Cardiac muscle cell (in vitro differentiated cells and primary cell): ENCODE measurements around the gene CHRM5. TPM values are rescaled to one million over a fixed set of nuclear protein-coding genes. Genes with fewer than 3 reads are reported as not detected.
A peak's percentile ranks its signal among the peaks of the same experiment; 100 is the strongest.

Source experiments
- DNase-seq, 2 donors: peaks; one replicate each; pipeline versions ENCODE4 v3.0.0 to v3.0.0-alpha.2; 2010 to 2017; ENCODE audit warnings: low read depth in 1 of 2, low spot score in 1 of 2
- H3K27ac ChIP-seq: fragments of 200-600 bp; sonication (generic); 2 replicates; pipeline ENCODE4 v1.5.1; 2016
- H3K27me3 ChIP-seq: fragments of 200-600 bp; sonication (generic); 2 replicates; pipeline ENCODE4 v1.6.0; 2016; ENCODE audit warnings: control low read depth
- H3K36me3 ChIP-seq: fragments of 200-600 bp; sonication (generic); 2 replicates; pipeline ENCODE4 v1.5.1; 2016; ENCODE audit warnings: control low read depth
- H3K4me1 ChIP-seq: fragments of 200-600 bp; sonication (generic); 2 replicates; pipeline ENCODE4 v1.8.1; 2017; ENCODE audit warnings: low read depth, mild to moderate bottlenecking, mixed run types
- H3K4me3 ChIP-seq: fragments of 200-600 bp; sonication (generic); 2 replicates; pipeline ENCODE4 v1.5.1; 2016; ENCODE audit warnings: mild to moderate bottlenecking
- H3K9me3 ChIP-seq: fragments of 200-600 bp; sonication (generic); 2 replicates; pipeline ENCODE4 v1.5.1; 2017; ENCODE audit warnings: low read depth, mild to moderate bottlenecking, control low read depth
- CTCF ChIP-seq: IDR thresholded peaks from 2 replicates; pipeline ENCODE4 v1.5.1; 2012; ENCODE audit warnings: low read depth, mild to moderate bottlenecking, low read length
- polyA plus RNA-seq: library from polyadenylated mRNA; unstranded; fragments of >200 nt; fragmentation: Nextera tagmentation; extraction: Ambion mirVana; gene quantifications from 2 replicates; pipeline ENCODE4 v1.2.1, GENCODE V29; 2016
- total RNA-seq: library from RNA; depleted of rRNA; stranded (reverse); fragments of >200 nt; gene quantifications from 2 replicates; pipeline ENCODE4 v1.2.3, GENCODE V29; 2016

CHRM5 gene
- total and polyA plus RNA-seq, 2 experiments from 2014 or later = not detected

- Histone ChIP-seq H3K4me1 (no peaks in the 10 kb centered on the region), H3K4me3 (no peak overlapping the region), H3K36me3 (no peaks in the 10 kb centered on the region), H3K27me3 (no peaks in the 10 kb centered on the region), H3K9me3 (no peaks in the 10 kb centered on the region), H3K27ac (no peak overlapping the region)
- TF ChIP-seq CTCF = no peak
- no peak for DNase-seq
Observed at GRCh38 chr15:34079904-34080303, 111.6 kb downstream of the CHRM5 start.

GRCh38 chr15:34084086-34084485 lies 115.8 kb downstream of the CHRM5 start:
- H3K27ac ChIP-seq = no peak overlapping the region
- H3K4me1 ChIP-seq = no peaks in the 10 kb centered on the region
- H3K27me3 ChIP-seq = no peaks in the 10 kb centered on the region
- H3K4me3 ChIP-seq = no peak overlapping the region
- peaks cover 11% of the 10 kb centered on the region for H3K36me3 ChIP-seq
- peak in 1 of 2 donors; percentile 52 for DNase-seq
- TF ChIP-seq CTCF = no peak
- H3K9me3 ChIP-seq = no peaks in the 10 kb centered on the region

GRCh38 chr15:34085746-34086145 lies 117.4 kb downstream of the CHRM5 start:
- no peak for TF ChIP-seq CTCF
- no peak overlapping the region for H3K27ac ChIP-seq
- peak in 1 of 2 donors; percentile 7 for DNase-seq
- no peaks in the 10 kb centered on the region for H3K27me3 ChIP-seq
- no peak overlapping the region for H3K4me3 ChIP-seq
- peaks cover 18% of the 10 kb centered on the region for H3K36me3 ChIP-seq
- no peaks in the 10 kb centered on the region for H3K9me3 ChIP-seq
- H3K4me1 ChIP-seq = no peaks in the 10 kb centered on the region

GRCh38 chr15:34099914-34100313 lies 131.6 kb downstream of the CHRM5 start:
- no peak overlapping the region for H3K27ac ChIP-seq
- H3K27me3 ChIP-seq = no peaks in the 10 kb centered on the region
- no peaks in the 10 kb centered on the region for H3K9me3 ChIP-seq
- TF ChIP-seq CTCF = no peak
- H3K36me3 ChIP-seq = peaks cover 9% of the 10 kb centered on the region
- DNase-seq = no peak
- peaks cover 8% of the 10 kb centered on the region for H3K4me1 ChIP-seq
- H3K4me3 ChIP-seq = no peak overlapping the region

- peak within 1 kb of the TSS; percentile 86 for H3K27ac ChIP-seq
- H3K4me3 ChIP-seq = peak within 1 kb of the TSS; percentile 94
- H3K36me3 ChIP-seq = no peaks in the 10 kb centered on the region
- H3K9me3 ChIP-seq = no peaks in the 10 kb centered on the region
- no peak for TF ChIP-seq CTCF
- peaks cover 8% of the 10 kb centered on the region for H3K4me1 ChIP-seq
- DNase-seq = peak; percentile 99 to 100
- H3K27me3 ChIP-seq = no peaks in the 10 kb centered on the region
Observed at GRCh38 chr15:34101366-34102174, 133.3 kb downstream of the CHRM5 start, which contains the start of the genes EMC7 and PGBD4. EMC7 (minus strand) TSS chr15:34101862; CDS start chr15:34101839, 23 bp downstream. PGBD4 (plus strand) TSS chr15:34102083; CDS start chr15:34102532, 449 bp downstream.
